Right ventricle myocardium inferior (tissue), 1 donor: Measurements from ENCODE around the gene KRTAP9-8. TPM values are rescaled to one million over a fixed set of nuclear protein-coding genes. Genes with fewer than 3 reads are reported as not detected.

Source experiments
- total RNA-seq: library from RNA; stranded (reverse); fragmentation: NEBNext Ultra II Directional; extraction: Animal tissue kit (Norgen Biotek cat#: 25700); gene quantifications from one replicate; pipeline ENCODE4 v1.2.1, GENCODE V29; 2021
- donor health status: DM: no; HTN: yes; CAD: no; lungs with severe emphysema.

The KRTAP9-8 gene
- total RNA-seq, 1 donor from 2014 or later = not detected

Other genes with a start within 250 kb of the KRTAP9-8 start
- gene KRTAP3-3, start 243.8 kb upstream of the KRTAP9-8 start, total RNA-seq = not detected
- gene KRTAP3-2, start 238.1 kb upstream of the KRTAP9-8 start, total RNA-seq = not detected
- not detected for gene KRTAP3-1, start 228.9 kb upstream of the KRTAP9-8 start, total RNA-seq
- gene KRTAP1-5, start 210.8 kb upstream of the KRTAP9-8 start, total RNA-seq = not detected
- gene KRTAP1-4, start 207.8 kb upstream of the KRTAP9-8 start, total RNA-seq = not detected
- not detected for gene KRTAP1-3, start 203.1 kb upstream of the KRTAP9-8 start, total RNA-seq
- not detected for gene KRTAP1-1, start 196.5 kb upstream of the KRTAP9-8 start, total RNA-seq
- not detected for gene KRTAP2-1, start 190.7 kb upstream of the KRTAP9-8 start, total RNA-seq
- not detected for gene KRTAP2-2, start 182.8 kb upstream of the KRTAP9-8 start, total RNA-seq
- not detected for gene KRTAP2-3, start 177.9 kb upstream of the KRTAP9-8 start, total RNA-seq
- not detected for gene KRTAP2-4, start 172.1 kb upstream of the KRTAP9-8 start, total RNA-seq
- not detected for gene KRTAP4-7, start 153.8 kb upstream of the KRTAP9-8 start, total RNA-seq
- not detected for gene KRTAP4-8, start 139.9 kb upstream of the KRTAP9-8 start, total RNA-seq
- gene KRTAP4-16, start 135.8 kb upstream of the KRTAP9-8 start, total RNA-seq = not detected
- not detected for gene KRTAP4-9, start 132.6 kb upstream of the KRTAP9-8 start, total RNA-seq
- gene KRTAP4-11, start 119.6 kb upstream of the KRTAP9-8 start, total RNA-seq = not detected
- not detected for gene KRTAP4-12, start 113.8 kb upstream of the KRTAP9-8 start, total RNA-seq
- gene KRTAP4-6, start 97.5 kb upstream of the KRTAP9-8 start, total RNA-seq = not detected
- not detected for gene KRTAP4-5, start 88.2 kb upstream of the KRTAP9-8 start, total RNA-seq
- gene KRTAP4-4, start 77.3 kb upstream of the KRTAP9-8 start, total RNA-seq = not detected
- not detected for gene KRTAP4-3, start 69.8 kb upstream of the KRTAP9-8 start, total RNA-seq
- not detected for gene KRTAP4-2, start 59.8 kb upstream of the KRTAP9-8 start, total RNA-seq
- gene KRTAP4-1, start 53.1 kb upstream of the KRTAP9-8 start, total RNA-seq = not detected
- gene KRTAP9-1, start 48.1 kb upstream of the KRTAP9-8 start, total RNA-seq = not detected
- not detected for gene KRTAP9-2, start 11.4 kb upstream of the KRTAP9-8 start, total RNA-seq
- not detected for gene KRTAP9-3, start 5.5 kb upstream of the KRTAP9-8 start, total RNA-seq
- not detected for gene KRTAP9-4, start 11.7 kb downstream of the KRTAP9-8 start, total RNA-seq
- not detected for gene KRTAP9-9, start 17.4 kb downstream of the KRTAP9-8 start, total RNA-seq
- gene KRTAP9-6, start 27.4 kb downstream of the KRTAP9-8 start, total RNA-seq = not detected
- not detected for gene KRTAP9-7, start 37.7 kb downstream of the KRTAP9-8 start, total RNA-seq
- not detected for gene KRTAP29-1, start 64.9 kb downstream of the KRTAP9-8 start, total RNA-seq
- not detected for gene KRTAP16-1, start 71.3 kb downstream of the KRTAP9-8 start, total RNA-seq
- gene KRTAP17-1, start 77.7 kb downstream of the KRTAP9-8 start, total RNA-seq = not detected
- gene KRT33A, start 112.8 kb downstream of the KRTAP9-8 start, total RNA-seq = not detected
- gene KRT33B, start 131.8 kb downstream of the KRTAP9-8 start, total RNA-seq = not detected
- gene KRT34, start 144.3 kb downstream of the KRTAP9-8 start, total RNA-seq = not detected
- not detected for gene KRT31, start 159.6 kb downstream of the KRTAP9-8 start, total RNA-seq
- gene KRT37, start 186.6 kb downstream of the KRTAP9-8 start, total RNA-seq = not detected
- not detected for gene KRT38, start 203.0 kb downstream of the KRTAP9-8 start, total RNA-seq
- gene KRT32, start 229.4 kb downstream of the KRTAP9-8 start, total RNA-seq = not detected
- gene KRT35, start 243.2 kb downstream of the KRTAP9-8 start, total RNA-seq = not detected